HG02623 (cell line): ENCODE results near the gene SH3D19.

Experiments used
- ATAC-seq: cut with Tn5 transposase; IDR thresholded peaks from one replicate; pipeline ENCODE4 v1.9.1; 2021; ENCODE audit warnings: moderate library complexity; ENCODE audit not compliant: unreplicated experiment

Gene SH3D19

GRCh38 chr4:151199319-151200190, 125.8 kb downstream of the SH3D19 start:
- no peak for ATAC-seq

GRCh38 chr4:151198748-151199147, 126.7 kb downstream of the SH3D19 start:
- ATAC-seq = no peak

DNA sequence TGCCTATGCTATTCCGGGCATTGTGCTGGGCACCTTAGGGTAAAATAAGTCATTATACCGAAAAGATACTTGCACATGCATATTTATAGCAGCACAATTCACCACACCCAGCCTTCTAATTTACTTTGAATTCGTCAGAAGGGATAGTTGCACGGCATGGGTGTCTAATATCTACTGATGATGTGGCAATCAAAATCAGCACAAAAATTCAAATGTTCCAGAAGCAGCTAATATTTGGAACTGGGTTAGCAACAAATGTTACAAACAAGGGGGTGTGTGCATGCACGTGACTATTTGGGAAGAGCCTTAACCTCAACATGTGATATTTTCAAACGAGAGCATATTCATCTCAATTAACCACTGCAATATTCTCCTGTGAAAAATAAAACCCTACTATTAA, 128.2 kb downstream of the SH3D19 start:
- ATAC-seq = no peak

DNA sequence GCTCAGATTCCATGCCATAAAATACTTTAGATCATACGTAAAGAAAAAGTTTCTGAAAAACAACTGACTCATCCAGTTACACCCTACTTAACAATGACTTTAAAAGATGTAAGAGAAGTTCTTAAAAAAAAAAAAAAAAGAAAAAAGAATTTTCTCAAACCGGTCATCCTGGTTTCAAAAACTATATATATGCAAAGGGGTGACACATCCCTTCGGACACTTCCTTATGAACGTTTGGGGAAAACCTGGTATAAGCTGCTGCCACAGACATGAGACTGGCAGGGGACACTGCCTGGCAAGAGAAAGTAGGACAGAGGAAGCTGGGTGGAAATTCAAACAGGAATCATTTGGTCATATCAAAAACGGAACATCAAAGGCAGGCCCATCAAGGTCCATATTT, 129.6 kb downstream of the SH3D19 start:
- no peak for ATAC-seq

DNA sequence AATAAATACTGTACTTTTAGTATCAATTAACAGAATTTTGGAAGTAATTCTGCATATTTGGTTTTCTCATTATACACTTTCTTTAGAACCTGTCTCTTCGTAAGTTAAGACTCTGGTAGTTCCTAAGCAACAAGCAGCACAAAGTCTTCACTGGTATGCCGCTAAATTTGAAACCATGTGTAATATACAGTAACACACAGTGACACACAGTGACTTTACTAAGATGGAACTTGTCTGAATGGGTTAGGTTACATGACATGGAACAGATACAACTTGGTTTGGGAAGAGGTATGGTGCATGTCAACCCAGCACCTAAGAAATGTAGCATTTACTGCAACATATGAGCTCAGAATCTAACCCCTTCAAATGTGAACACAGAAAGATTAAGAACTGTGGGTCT, 132.0 kb downstream of the SH3D19 start:
- no peak for ATAC-seq

GRCh38 chr4:151192556-151193235, 132.7 kb downstream of the SH3D19 start:
- ATAC-seq = no peak

DNA sequence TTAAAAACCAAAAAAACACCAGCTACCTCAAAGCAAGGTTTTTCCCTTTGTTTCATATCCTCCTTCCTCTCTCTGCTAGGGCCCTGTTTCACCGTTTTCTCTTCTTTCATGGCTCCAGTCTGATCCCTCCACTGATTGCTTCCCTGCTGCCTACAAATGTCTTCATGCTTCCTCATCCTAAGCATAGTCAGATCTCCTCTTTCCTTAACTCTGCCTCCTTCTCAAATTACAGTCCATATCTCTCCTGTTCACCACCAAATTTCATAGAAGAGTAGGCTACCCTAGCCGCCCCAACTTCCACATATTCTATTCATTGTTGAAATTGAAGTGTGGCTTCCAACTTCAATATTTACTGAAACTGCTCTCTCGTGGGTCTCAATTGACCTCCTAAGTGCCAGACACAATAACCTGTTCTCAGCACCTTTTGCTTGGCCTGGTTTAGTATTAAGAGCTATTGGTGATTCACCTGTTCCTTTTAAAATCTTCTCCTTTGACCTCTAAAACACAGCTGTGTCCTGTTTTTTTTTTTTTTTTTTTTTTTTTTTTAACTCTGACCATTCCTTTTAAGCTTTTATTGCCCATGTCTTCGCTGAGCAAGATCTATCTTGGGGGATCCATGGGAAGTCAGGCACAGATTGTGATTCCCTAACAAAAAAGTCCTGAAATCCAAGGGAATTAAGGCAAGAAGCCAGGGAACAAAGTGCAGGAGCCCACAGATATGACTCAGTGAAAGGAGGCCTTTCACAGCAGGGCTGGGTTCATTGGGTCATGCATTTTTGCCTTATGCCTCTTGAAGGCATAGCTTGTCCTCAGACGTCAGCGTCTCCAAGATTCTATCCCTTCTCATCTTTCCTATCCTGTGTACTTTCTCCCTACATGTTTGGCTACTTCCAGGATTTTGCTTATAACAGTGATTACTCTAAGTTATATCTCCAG, 140.6 kb downstream of the SH3D19 start:
- no peak for ATAC-seq

- no peak for ATAC-seq
Measured at GRCh38 chr4:151182455-151182996, 142.9 kb downstream of the SH3D19 start.

DNA sequence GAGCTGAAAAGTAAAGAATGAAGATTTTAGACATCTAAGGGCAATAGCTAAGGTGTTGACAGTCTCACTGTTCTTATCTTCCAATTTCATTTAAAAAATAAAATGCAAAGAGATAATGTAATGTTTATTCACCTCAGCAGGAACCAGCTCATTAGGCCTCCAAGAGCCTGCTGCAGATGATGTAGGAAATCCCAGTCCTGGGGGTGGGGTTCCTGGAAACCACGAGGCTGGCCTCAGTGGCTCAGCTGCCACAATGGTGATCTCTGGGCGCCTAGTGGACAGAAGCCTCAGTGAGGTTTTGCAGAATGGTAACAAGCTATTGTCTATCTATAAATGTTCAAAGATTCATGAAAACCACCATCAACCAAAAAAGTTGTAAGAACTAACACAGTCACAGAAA, 148.7 kb downstream of the SH3D19 start:
- no peak for ATAC-seq

GRCh38 chr4:151175754-151176631, 149.4 kb downstream of the SH3D19 start:
- ATAC-seq = no peak

- ATAC-seq = no peak
Measured at GRCh38 chr4:151175233-151175632, 150.2 kb downstream of the SH3D19 start.

DNA sequence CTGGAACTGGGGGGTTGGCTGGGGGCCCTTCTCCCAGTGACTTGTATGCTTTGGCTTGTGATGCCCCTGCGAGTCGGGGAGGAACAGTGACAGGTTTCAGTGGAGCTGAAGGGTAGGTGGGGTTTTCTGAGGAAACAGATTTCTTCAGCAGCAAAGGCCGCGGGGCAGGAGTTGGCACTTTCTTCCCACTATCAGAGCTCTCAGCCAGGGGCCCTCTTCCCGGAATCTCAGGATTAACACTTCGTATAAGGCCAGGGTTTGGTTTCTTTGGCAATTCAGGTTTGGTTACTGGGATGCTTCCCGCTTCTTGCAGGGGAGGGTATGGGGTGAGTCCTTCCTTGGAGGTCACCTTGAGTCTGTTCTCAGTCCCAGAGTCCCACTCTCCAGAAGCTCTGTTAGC, 150.6 kb downstream of the SH3D19 start:
- no peak for ATAC-seq

GRCh38 chr4:151173871-151174270, 151.5 kb downstream of the SH3D19 start:
- no peak for ATAC-seq

DNA sequence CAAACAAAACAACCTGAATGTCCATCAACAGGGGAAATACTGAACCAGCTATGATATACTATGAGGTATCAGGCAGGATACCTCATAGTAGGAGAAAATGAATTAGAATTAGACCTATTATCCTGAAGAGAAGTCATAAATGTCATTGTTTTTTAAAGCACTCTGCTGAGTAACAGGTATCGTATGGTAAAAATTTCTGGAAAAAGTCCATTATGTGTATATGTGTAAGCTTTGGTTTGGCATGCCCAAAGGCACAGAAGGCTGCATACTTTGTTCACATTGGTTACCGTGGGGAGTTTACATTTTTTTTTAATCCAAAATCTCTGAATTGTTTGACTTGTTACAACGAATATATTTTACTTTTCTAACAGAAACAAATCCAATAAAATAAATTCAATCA, 155.5 kb downstream of the SH3D19 start:
- no peak for ATAC-seq

DNA sequence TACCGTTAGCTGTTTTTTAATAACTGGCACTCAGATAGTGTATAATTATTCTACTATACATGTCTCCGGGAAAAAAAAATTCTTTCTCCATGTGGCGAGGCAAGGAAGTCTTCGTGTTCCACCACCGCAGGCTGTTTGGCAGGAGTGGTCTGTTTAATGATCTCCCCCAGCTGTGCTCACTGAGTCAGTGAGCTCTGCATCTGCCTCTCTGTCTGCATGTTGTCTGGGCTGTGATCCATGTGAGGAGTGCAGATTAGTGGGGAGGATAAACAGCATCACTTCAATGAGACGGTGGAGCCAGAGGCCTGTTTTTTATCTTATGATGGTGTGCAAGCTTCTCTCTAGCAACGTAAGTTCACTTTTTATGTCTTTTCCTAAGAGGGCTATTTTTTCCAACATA, 156.2 kb downstream of the SH3D19 start:
- no peak for ATAC-seq

DNA sequence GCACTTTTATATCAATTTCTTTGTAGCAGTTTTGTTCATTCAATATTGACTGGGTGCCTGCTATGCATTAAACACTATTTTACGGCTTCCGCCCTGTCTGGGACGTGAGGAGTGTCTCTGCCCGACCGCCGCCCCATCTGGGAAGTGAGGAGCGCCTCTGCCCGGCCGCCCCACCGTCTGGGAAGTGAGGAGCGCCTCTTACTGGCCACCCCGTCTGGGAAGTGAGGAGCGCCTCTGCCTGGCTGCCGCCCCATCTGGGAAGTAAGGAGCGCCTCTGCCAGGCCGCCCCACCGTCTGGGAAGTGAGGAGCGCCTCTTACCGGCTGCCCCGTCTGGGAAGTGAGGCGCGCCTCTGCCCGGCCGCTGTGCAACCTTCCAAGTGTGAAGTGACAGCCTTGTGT, 157.8 kb downstream of the SH3D19 start:
- no peak for ATAC-seq

DNA sequence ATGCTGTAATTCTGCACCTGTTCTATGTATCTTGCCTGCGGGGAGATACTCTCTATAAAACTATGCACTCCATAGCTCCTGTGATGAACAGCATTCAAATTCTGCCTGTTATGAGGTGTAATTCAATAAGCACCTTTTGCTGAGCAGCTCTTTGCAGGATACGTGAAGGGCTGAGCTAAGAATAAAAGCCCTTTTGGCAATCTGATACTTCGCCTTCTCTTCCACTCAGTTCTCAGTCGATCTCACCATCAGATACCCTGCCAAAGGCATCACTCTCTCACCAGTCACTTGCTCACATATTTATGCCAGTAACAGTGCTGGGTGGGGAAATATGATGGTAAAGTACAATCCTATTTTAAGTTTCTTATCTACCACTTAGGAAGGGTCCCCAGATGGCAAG, 158.8 kb downstream of the SH3D19 start:
- ATAC-seq = no peak

DNA sequence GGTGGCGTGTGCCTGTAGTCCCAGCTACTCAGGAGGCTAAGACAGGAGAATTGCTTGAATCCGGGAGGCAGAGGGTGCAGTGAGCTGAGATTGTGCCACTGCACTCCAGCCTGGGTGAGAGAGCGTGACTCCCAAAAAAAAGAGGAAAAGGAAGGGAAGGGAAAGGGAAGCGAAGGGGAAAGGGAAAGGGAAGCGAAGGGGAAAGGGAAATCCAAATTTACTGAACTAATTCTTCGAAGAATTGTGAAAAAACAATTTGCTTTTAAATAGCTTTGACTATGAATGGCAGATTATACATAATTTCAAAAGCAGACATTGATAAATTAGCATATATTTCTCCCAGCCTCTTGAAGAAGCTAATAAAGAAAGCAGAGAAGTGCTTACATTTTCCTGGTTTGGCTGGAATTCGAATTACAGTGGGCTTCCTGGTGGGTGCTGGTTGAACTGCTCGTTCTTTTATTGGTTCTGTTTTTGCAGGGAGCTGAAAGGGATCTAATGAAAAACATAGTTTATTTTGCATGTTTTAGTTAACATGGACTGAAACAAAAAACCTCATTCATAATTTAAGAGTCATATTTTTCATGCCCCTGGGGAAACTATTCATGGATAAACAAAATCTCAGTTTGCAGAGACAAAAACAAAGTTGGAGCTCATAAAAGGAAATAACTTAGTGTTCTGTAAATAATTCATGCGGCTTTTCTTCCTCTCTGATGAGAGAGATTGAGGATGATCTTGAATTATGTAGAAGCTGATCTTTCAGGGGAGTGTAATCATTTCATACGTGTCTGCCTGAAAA, 160.0 kb downstream of the SH3D19 start:
- ATAC-seq = no peak

- ATAC-seq = no peak
Measured at GRCh38 chr4:151163855-151164254, 161.6 kb downstream of the SH3D19 start.
